Thoracic aorta (tissue), 2 donors: Measurements from ENCODE around the gene AIF1. TPM values are rescaled to one million over a fixed set of nuclear protein-coding genes. Genes with fewer than 3 reads are reported as not detected.

Experiments used
- ATAC-seq: fragments of 150-250 bp; one replicate; pipeline ENCODE4 v1.8.0; 2017; ENCODE audit warnings: low read depth; ENCODE audit not compliant: insufficient number of reproducible peaks, low FRiP score
- DNase-seq: peaks from one replicate; pipeline ENCODE4 v3.0.0-alpha.2; 2020; ENCODE audit warnings: low spot score
- H3K27ac ChIP-seq, 2 donors: fragments of 200-600 bp; sonication (generic); 1 replicate in 1 of 2; 2 replicates in 1 of 2; pipeline ENCODE4 v1.5.1; 2016; ENCODE audit warnings: mild to moderate bottlenecking in 2 of 2, moderate library complexity in 2 of 2
- H3K27me3 ChIP-seq: fragments of 200-600 bp; sonication (generic); replicated peaks from 2 replicates; pipeline ENCODE4 v1.6.0; 2016; ENCODE audit warnings: mild to moderate bottlenecking; ENCODE audit not compliant: insufficient read depth
- H3K36me3 ChIP-seq: fragments of 200-600 bp; sonication (generic); one replicate; pipeline ENCODE4 v1.5.1; 2016
- H3K4me1 ChIP-seq, 2 donors: fragments of 200-600 bp; sonication (generic); 1 replicate in 1 of 2; 2 replicates in 1 of 2; pipeline versions ENCODE4 v1.5.1 to v1.6.0; 2016; ENCODE audit warnings: low read depth in 2 of 2, mild to moderate bottlenecking in 1 of 2; ENCODE audit not compliant: control insufficient read depth in 1 of 2
- H3K4me3 ChIP-seq: fragments of 200-600 bp; sonication (generic); 2 replicates; pipeline ENCODE4 v1.5.1; 2016; ENCODE audit warnings: mild to moderate bottlenecking
- H3K9me3 ChIP-seq: fragments of 200-600 bp; sonication (generic); 2 replicates; pipeline ENCODE4 v1.5.1; 2016
- CTCF ChIP-seq: fragments of 200-600 bp; sonication (generic); IDR thresholded peaks from one replicate; pipeline ENCODE4 v1.5.1; 2019; ENCODE audit warnings: antibody characterized with exemption
- total RNA-seq, 2 donors: library from RNA; depleted of rRNA; stranded (reverse); fragments of >200 nt; gene quantifications; one replicate each; pipeline versions ENCODE4 v1.1.0 to v1.2.3, GENCODE V29; 2016

Gene AIF1
- total RNA-seq, 2 donors from 2014 or later, result 21.5 to 39.6 TPM

GRCh38 chr6:31634969-31635575 is 20.0 kb downstream of the AIF1 start:
- Histone ChIP-seq H3K36me3 (peaks cover 88% of the 10 kb centered on the region), H3K4me1 (no peaks in the 10 kb centered on the region), H3K9me3 (no peaks in the 10 kb centered on the region), H3K4me3 (no peak overlapping the region), H3K27ac (no peak overlapping the region), H3K27me3 (no peaks in the 10 kb centered on the region)
- no peak for ATAC-seq
- no peak for DNase-seq
- no peak for TF ChIP-seq CTCF

GRCh38 chr6:31636698-31637596 is 21.9 kb downstream of the AIF1 start:
- DNase-seq (no peak), ATAC-seq (no peak)
- TF ChIP-seq CTCF, result no peak
- peaks cover 87% of the 10 kb centered on the region for H3K36me3 ChIP-seq
- no peak overlapping the region for H3K27ac ChIP-seq
- no peaks in the 10 kb centered on the region for H3K9me3 ChIP-seq
- no peaks in the 10 kb centered on the region for H3K4me1 ChIP-seq
- H3K4me3 ChIP-seq, result no peak overlapping the region
- no peaks in the 10 kb centered on the region for H3K27me3 ChIP-seq

- H3K36me3 ChIP-seq, result peaks cover 85% of the 10 kb centered on the region
- TF ChIP-seq CTCF, result no peak
- no peak overlapping the region for H3K4me3 ChIP-seq
- no peak overlapping the region for H3K27ac ChIP-seq
- no peaks in the 10 kb centered on the region for H3K9me3 ChIP-seq
- DNase-seq (no peak), ATAC-seq (no peak)
- no peaks in the 10 kb centered on the region for H3K4me1 ChIP-seq
- no peaks in the 10 kb centered on the region for H3K27me3 ChIP-seq
Observed at GRCh38 chr6:31639043-31639442, 24.0 kb downstream of the AIF1 start.

GRCh38 chr6:31639449-31639861 is 24.4 kb downstream of the AIF1 start:
- Histone ChIP-seq H3K9me3 (no peaks in the 10 kb centered on the region), H3K27ac (no peak overlapping the region), H3K4me3 (no peak overlapping the region), H3K4me1 (no peaks in the 10 kb centered on the region), H3K36me3 (peaks cover 85% of the 10 kb centered on the region), H3K27me3 (no peaks in the 10 kb centered on the region)
- DNase-seq (no peak), ATAC-seq (no peak)
- no peak for TF ChIP-seq CTCF

- Histone ChIP-seq H3K4me1 (no peaks in the 10 kb centered on the region), H3K9me3 (no peaks in the 10 kb centered on the region), H3K27me3 (no peaks in the 10 kb centered on the region), H3K27ac (no peak overlapping the region), H3K36me3 (peaks cover 85% of the 10 kb centered on the region), H3K4me3 (no peak overlapping the region)
- no peak for DNase-seq
- no peak for ATAC-seq
- TF ChIP-seq CTCF, result no peak
Observed at GRCh38 chr6:31640612-31641011, 25.6 kb downstream of the AIF1 start.
